Trophoblast cell (in vitro differentiated cells and primary cell): ENCODE data around the gene ASB18.
A peak's percentile ranks its signal among the peaks of the same experiment; 100 is the strongest.

Source experiments
- DNase-seq, 2 donors: peaks; one replicate each; pipeline ENCODE4 v3.0.0-alpha.2; 2016
- H2AFZ ChIP-seq: 2 replicates; pipeline ENCODE4 v1.6.1; 2013; ENCODE audit warnings: low read length, moderate library complexity, mild to moderate bottlenecking; ENCODE audit not compliant: insufficient read depth, poor library complexity
- H2AK5ac ChIP-seq: 2 replicates; pipeline ENCODE4 v1.6.1; 2013; ENCODE audit warnings: mild to moderate bottlenecking, low read length
- H2BK120ac ChIP-seq: 2 replicates; pipeline ENCODE4 v1.6.1; 2013; ENCODE audit warnings: low read length, mild to moderate bottlenecking, moderate library complexity; ENCODE audit not compliant: insufficient read depth, poor library complexity
- H2BK12ac ChIP-seq: 2 replicates; pipeline ENCODE4 v1.6.1; 2013; ENCODE audit warnings: mild to moderate bottlenecking, low read length, moderate library complexity
- H2BK5ac ChIP-seq: 2 replicates; pipeline ENCODE4 v1.6.1; 2013; ENCODE audit warnings: low read length, low read depth, moderate library complexity, mild to moderate bottlenecking; ENCODE audit not compliant: poor library complexity
- H3K14ac ChIP-seq: 2 replicates; pipeline ENCODE4 v1.6.1; 2013; ENCODE audit warnings: mild to moderate bottlenecking, low read length
- H3K18ac ChIP-seq: 2 replicates; pipeline ENCODE4 v1.6.1; 2013; ENCODE audit warnings: mild to moderate bottlenecking, low read length
- H3K23ac ChIP-seq: 2 replicates; pipeline ENCODE4 v1.6.1; 2013; ENCODE audit warnings: low read length
- H3K27ac ChIP-seq: 2 replicates; pipeline ENCODE4 v1.5.1; 2013; ENCODE audit warnings: low read depth, mild to moderate bottlenecking, inconsistent platforms, low read length, moderate library complexity
- H3K27me3 ChIP-seq: 2 replicates; pipeline ENCODE4 v1.6.1; 2013; ENCODE audit warnings: inconsistent platforms, mild to moderate bottlenecking, low read length, moderate library complexity; ENCODE audit not compliant: insufficient read depth
- H3K36me3 ChIP-seq, 2 experiments: 1 replicate in 1 of 2; 2 replicates in 1 of 2; pipeline ENCODE4 v1.6.1; 2013; ENCODE audit warnings: low read length in 2 of 2, mild to moderate bottlenecking in 2 of 2, moderate library complexity in 1 of 2; ENCODE audit not compliant: insufficient read depth in 2 of 2, control insufficient read depth in 1 of 2
- H3K4ac ChIP-seq: 2 replicates; pipeline ENCODE4 v1.6.1; 2013; ENCODE audit warnings: low read depth, mild to moderate bottlenecking, low read length, moderate library complexity
- H3K4me1 ChIP-seq, 2 experiments: 1 replicate in 1 of 2; 2 replicates in 1 of 2; pipeline ENCODE4 v1.6.1; 2013; ENCODE audit warnings: low read length in 2 of 2, mild to moderate bottlenecking in 2 of 2, moderate library complexity in 1 of 2; ENCODE audit not compliant: insufficient read depth in 2 of 2, control insufficient read depth in 1 of 2
- H3K4me2 ChIP-seq: 2 replicates; pipeline ENCODE4 v1.6.1; 2013; ENCODE audit warnings: inconsistent platforms, mild to moderate bottlenecking, low read length, moderate library complexity
- H3K4me3 ChIP-seq: 2 replicates; pipeline ENCODE4 v1.5.1; 2013; ENCODE audit warnings: mild to moderate bottlenecking, low read depth, low read length, inconsistent platforms
- H3K79me1 ChIP-seq: one replicate; pipeline ENCODE4 v1.6.1; 2013; ENCODE audit warnings: low read length
- H3K79me2 ChIP-seq: 2 replicates; pipeline ENCODE4 v1.6.1; 2013; ENCODE audit warnings: low read length, mild to moderate bottlenecking; ENCODE audit not compliant: control insufficient read depth, insufficient read depth, poor library complexity
- H3K9ac ChIP-seq: 2 replicates; pipeline ENCODE4 v1.6.1; 2013; ENCODE audit warnings: mild to moderate bottlenecking, low read length
- H3K9me3 ChIP-seq: 2 replicates; pipeline ENCODE4 v1.6.1; 2013; ENCODE audit warnings: low read depth, mild to moderate bottlenecking, control low read depth, inconsistent platforms, low read length; ENCODE audit not compliant: insufficient read depth
- H4K12ac ChIP-seq: 2 replicates; pipeline ENCODE4 v1.6.1; 2013; ENCODE audit warnings: low read depth, mild to moderate bottlenecking, low read length, moderate library complexity
- H4K8ac ChIP-seq: 2 replicates; pipeline ENCODE4 v1.6.1; 2013; ENCODE audit warnings: low read depth, mild to moderate bottlenecking, low read length, moderate library complexity
- H4K91ac ChIP-seq: one replicate; pipeline ENCODE4 v1.6.1; 2013; ENCODE audit warnings: low read depth, mild to moderate bottlenecking, low read length, moderate library complexity
- WGBS: extraction: QIAGEN DNeasy Blood & Tissue Kit; methylation state at CpG from one replicate; pipeline ENCODE4 v1.1.7; 2013; ENCODE audit warnings: missing lambda C conversion rate; ENCODE audit not compliant: insufficient read length, insufficient coverage; ENCODE audit errors: extremely low coverage; 5-methylcytosine and 5-hydroxymethylcytosine counted together

The ASB18 gene

GRCh38 chr2:236286873-236287545 is 22.8 kb upstream of the ASB18 start:
- Histone ChIP-seq H4K91ac (no peak overlapping the region), H2BK120ac (no peak overlapping the region), H3K4me3 (no peak overlapping the region), H3K18ac (no peak overlapping the region), H3K4ac (no peak overlapping the region), H2BK12ac (no peak overlapping the region), H3K9ac (peak overlapping the region; percentile 30), H3K9me3 (peaks cover 5% of the 10 kb centered on the region), H3K4me1 (no peaks in the 10 kb centered on the region), H3K27ac (no peak overlapping the region), H4K8ac (no peak overlapping the region), H4K12ac (no peak overlapping the region), H3K27me3 (no peaks in the 10 kb centered on the region), H3K79me1 (no peaks in the 10 kb centered on the region), H3K4me2 (no peak overlapping the region), H3K14ac (no peak overlapping the region), H2BK5ac (no peak overlapping the region), H3K36me3 (no peaks in the 10 kb centered on the region), H3K79me2 (no peaks in the 10 kb centered on the region), H2AK5ac (no peak overlapping the region), H2AFZ (no peak overlapping the region), H3K23ac (no peak overlapping the region)
- DNase-seq, result no peak
- WGBS, result no CpG with 5 or more reads among the region's 7 CpGs

GRCh38 chr2:236284208-236284607 is 20.0 kb upstream of the ASB18 start:
- WGBS, result no CpG with 5 or more reads among the region's 1 CpG
- Histone ChIP-seq H2AK5ac (no peak overlapping the region), H2BK5ac (no peak overlapping the region), H2BK120ac (no peak overlapping the region), H3K27ac (no peak overlapping the region), H4K8ac (no peak overlapping the region), H3K4me1 (no peaks in the 10 kb centered on the region), H3K14ac (no peak overlapping the region), H3K27me3 (no peaks in the 10 kb centered on the region), H3K9ac (no peak overlapping the region), H3K4me2 (no peak overlapping the region), H3K36me3 (no peaks in the 10 kb centered on the region), H3K9me3 (peaks cover 2% of the 10 kb centered on the region), H3K23ac (no peak overlapping the region), H3K79me1 (no peaks in the 10 kb centered on the region), H3K4me3 (no peak overlapping the region), H3K4ac (no peak overlapping the region), H3K79me2 (no peaks in the 10 kb centered on the region), H3K18ac (no peak overlapping the region), H4K91ac (no peak overlapping the region), H4K12ac (no peak overlapping the region), H2AFZ (no peak overlapping the region), H2BK12ac (no peak overlapping the region)
- DNase-seq, result no peak

- Histone ChIP-seq H3K18ac (no peak overlapping the region), H3K23ac (no peak overlapping the region), H3K9me3 (peaks cover 1% of the 10 kb centered on the region)
Observed at GRCh38 chr2:236282406-236282805, 18.2 kb upstream of the ASB18 start.

GRCh38 chr2:236281423-236281822 is 17.2 kb upstream of the ASB18 start:
- Histone ChIP-seq H4K8ac (no peak overlapping the region), H2BK120ac (no peak overlapping the region), H3K4me1 (no peaks in the 10 kb centered on the region), H3K79me1 (no peaks in the 10 kb centered on the region), H3K14ac (no peak overlapping the region), H3K27ac (no peak overlapping the region), H3K9ac (no peak overlapping the region), H2BK12ac (no peak overlapping the region), H3K4me2 (no peak overlapping the region), H3K4ac (no peak overlapping the region), H3K23ac (no peak overlapping the region), H3K79me2 (no peaks in the 10 kb centered on the region), H3K36me3 (no peaks in the 10 kb centered on the region), H3K18ac (no peak overlapping the region), H3K9me3 (peaks cover 1% of the 10 kb centered on the region), H3K4me3 (no peak overlapping the region), H4K12ac (no peak overlapping the region), H4K91ac (no peak overlapping the region), H2AFZ (no peak overlapping the region), H2BK5ac (no peak overlapping the region), H2AK5ac (no peak overlapping the region), H3K27me3 (no peaks in the 10 kb centered on the region)
- WGBS, result no CpG with 5 or more reads among the region's 3 CpGs
- DNase-seq, result no peak

More at GRCh38 chr2:236282406-236282805, 18.2 kb upstream of the ASB18 start:
- no peaks in the 10 kb centered on the region for H3K4me1 ChIP-seq
- H2BK12ac ChIP-seq, result no peak overlapping the region
- no peak overlapping the region for H3K4me3 ChIP-seq
- no CpG with 5 or more reads among the region's 1 CpG for WGBS
- no peak for DNase-seq
- no peak overlapping the region for H4K8ac ChIP-seq
- H2BK120ac ChIP-seq, result no peak overlapping the region
- H3K27ac ChIP-seq, result no peak overlapping the region
- no peak overlapping the region for H4K12ac ChIP-seq
- H4K91ac ChIP-seq, result no peak overlapping the region
- no peaks in the 10 kb centered on the region for H3K27me3 ChIP-seq
- no peaks in the 10 kb centered on the region for H3K79me1 ChIP-seq
- no peak overlapping the region for H3K4ac ChIP-seq
- no peak overlapping the region for H3K9ac ChIP-seq
- H3K36me3 ChIP-seq, result no peaks in the 10 kb centered on the region
- H2BK5ac ChIP-seq, result no peak overlapping the region
- no peak overlapping the region for H2AK5ac ChIP-seq
- H3K14ac ChIP-seq, result no peak overlapping the region
- no peak overlapping the region for H2AFZ ChIP-seq
- H3K4me2 ChIP-seq, result no peak overlapping the region
- no peaks in the 10 kb centered on the region for H3K79me2 ChIP-seq
